T-helper 17 cell (primary cell): Measurements from ENCODE around the gene CASK. TPM values are rescaled to one million over a fixed set of nuclear protein-coding genes. Genes with fewer than 3 reads are reported as not detected.

ENCODE experiments used
- ATAC-seq: fragments of 150-1000 bp; cut with Tn5 transposase; 2 replicates; pipeline ENCODE4 v1.10.0; 2021; ENCODE audit warnings: mild to moderate bottlenecking, moderate library complexity
- DNase-seq, 3 donors: peaks; one replicate each; pipeline versions ENCODE4 v3.0.0 to v3.0.0-alpha.2; 2020 to 2021
- H3K9me3 ChIP-seq: one replicate; pipeline ENCODE4 v1.7.0; 2013; ENCODE audit warnings: low read length, mild to moderate bottlenecking; ENCODE audit not compliant: control insufficient read depth, poor library complexity, severe bottlenecking
- H3K27ac Mint-ChIP-seq: one replicate; pipeline ENCODE4 v1.8.0; 2022; ENCODE audit warnings: mild to moderate bottlenecking, moderate library complexity, mixed read lengths
- H3K27me3 Mint-ChIP-seq: one replicate; pipeline ENCODE4 v1.8.0; 2022; ENCODE audit warnings: mixed read lengths
- H3K36me3 Mint-ChIP-seq: one replicate; pipeline ENCODE4 v1.8.0; 2022; ENCODE audit warnings: low read depth, mixed read lengths
- H3K4me1 Mint-ChIP-seq: one replicate; pipeline ENCODE4 v1.8.0; 2022; ENCODE audit warnings: mild to moderate bottlenecking, mixed read lengths
- H3K4me3 Mint-ChIP-seq: one replicate; pipeline ENCODE4 v1.8.0; 2022; ENCODE audit warnings: mild to moderate bottlenecking, moderate library complexity, mixed read lengths
- total RNA-seq, 4 donors: library from RNA in 2 of 4; stranded (reverse) in 2 of 4; gene quantifications; one replicate each; pipeline ENCODE4 v1.2.3 and lab custom pipeline; 2022 to 2026

Gene CASK
- total RNA-seq, 2 donors from 2014 or later, result 99.9 to 107 TPM

- Mint-ChIP-seq H3K27ac (no peak overlapping the region), H3K4me1 (no peaks in the 10 kb centered on the region), H3K27me3 (no peaks in the 10 kb centered on the region), H3K4me3 (no peak overlapping the region), H3K36me3 (no peaks in the 10 kb centered on the region)
- no peak for ATAC-seq
- DNase-seq, result no peak
- H3K9me3 ChIP-seq, result no peaks in the 10 kb centered on the region
These were observed 421.4 kb downstream of the CASK start for GRCh38 chrX:41502004-41502403.

DNA sequence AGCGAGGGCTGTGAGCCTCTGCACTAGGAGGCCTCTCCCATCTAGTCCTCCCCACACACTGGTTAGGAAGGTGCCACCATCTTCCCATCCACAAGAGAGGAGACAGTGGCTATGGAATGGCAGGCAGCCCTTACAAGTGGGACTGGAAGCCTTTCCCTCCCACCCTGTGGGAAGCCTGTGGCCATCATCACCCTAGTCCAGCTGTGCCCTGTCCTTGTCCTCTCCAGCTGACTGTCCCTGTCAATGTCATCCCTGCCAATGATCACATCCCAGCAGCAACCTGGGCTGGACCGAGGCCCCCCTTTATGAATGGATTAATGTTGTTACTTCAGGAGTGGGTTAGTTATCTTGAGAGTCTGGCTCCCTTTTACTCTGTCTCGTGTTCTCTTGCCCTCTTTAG is 423.4 kb downstream of the CASK start:
- no peaks in the 10 kb centered on the region for H3K27me3 Mint-ChIP-seq
- H3K27ac Mint-ChIP-seq, result no peak overlapping the region
- DNase-seq (no peak), ATAC-seq (no peak)
- H3K4me1 Mint-ChIP-seq, result no peaks in the 10 kb centered on the region
- no peaks in the 10 kb centered on the region for H3K36me3 Mint-ChIP-seq
- H3K9me3 ChIP-seq, result no peaks in the 10 kb centered on the region
- no peak overlapping the region for H3K4me3 Mint-ChIP-seq

GRCh38 chrX:41499195-41499594 is 424.2 kb downstream of the CASK start:
- no peak for ATAC-seq
- H3K4me3 Mint-ChIP-seq, result no peak overlapping the region
- H3K27me3 Mint-ChIP-seq, result no peaks in the 10 kb centered on the region
- no peak for DNase-seq
- no peaks in the 10 kb centered on the region for H3K9me3 ChIP-seq
- H3K36me3 Mint-ChIP-seq, result no peaks in the 10 kb centered on the region
- H3K27ac Mint-ChIP-seq, result no peak overlapping the region
- no peaks in the 10 kb centered on the region for H3K4me1 Mint-ChIP-seq

- Mint-ChIP-seq H3K27ac (no peak overlapping the region), H3K36me3 (no peaks in the 10 kb centered on the region), H3K27me3 (no peaks in the 10 kb centered on the region), H3K4me3 (no peak overlapping the region), H3K4me1 (no peaks in the 10 kb centered on the region)
- DNase-seq, result no peak
- ATAC-seq, result no peak
- no peaks in the 10 kb centered on the region for H3K9me3 ChIP-seq
These were observed 431.9 kb downstream of the CASK start for GRCh38 chrX:41491267-41492004.

DNA sequence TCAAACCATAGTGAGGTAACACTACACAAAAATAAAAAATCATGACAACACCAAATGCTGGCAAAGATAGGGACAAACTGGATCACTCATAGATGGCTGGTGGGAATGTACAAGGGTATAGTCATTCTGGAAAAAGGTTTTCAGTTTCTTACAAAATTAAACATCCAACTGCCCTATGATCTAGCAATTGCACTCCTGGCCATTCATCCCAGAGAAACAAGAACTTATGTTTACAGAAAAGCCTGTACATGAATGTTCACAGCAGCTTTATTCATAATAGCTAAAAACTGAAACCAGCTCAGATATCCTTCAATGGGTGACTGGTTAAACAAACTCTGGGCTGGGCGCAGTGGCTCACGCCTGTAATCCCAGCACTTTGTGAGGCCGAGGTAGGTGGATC is 432.9 kb downstream of the CASK start:
- Mint-ChIP-seq H3K27ac (no peak overlapping the region), H3K36me3 (no peaks in the 10 kb centered on the region), H3K4me3 (no peak overlapping the region), H3K27me3 (no peaks in the 10 kb centered on the region), H3K4me1 (no peaks in the 10 kb centered on the region)
- no peak for ATAC-seq
- no peak for DNase-seq
- H3K9me3 ChIP-seq, result no peaks in the 10 kb centered on the region

GRCh38 chrX:41482154-41482850 is 441.1 kb downstream of the CASK start:
- H3K4me1 Mint-ChIP-seq, result no peaks in the 10 kb centered on the region
- no peaks in the 10 kb centered on the region for H3K9me3 ChIP-seq
- no peak overlapping the region for H3K27ac Mint-ChIP-seq
- H3K4me3 Mint-ChIP-seq, result no peak overlapping the region
- no peaks in the 10 kb centered on the region for H3K36me3 Mint-ChIP-seq
- DNase-seq, result no peak
- no peak for ATAC-seq
- no peaks in the 10 kb centered on the region for H3K27me3 Mint-ChIP-seq

DNA sequence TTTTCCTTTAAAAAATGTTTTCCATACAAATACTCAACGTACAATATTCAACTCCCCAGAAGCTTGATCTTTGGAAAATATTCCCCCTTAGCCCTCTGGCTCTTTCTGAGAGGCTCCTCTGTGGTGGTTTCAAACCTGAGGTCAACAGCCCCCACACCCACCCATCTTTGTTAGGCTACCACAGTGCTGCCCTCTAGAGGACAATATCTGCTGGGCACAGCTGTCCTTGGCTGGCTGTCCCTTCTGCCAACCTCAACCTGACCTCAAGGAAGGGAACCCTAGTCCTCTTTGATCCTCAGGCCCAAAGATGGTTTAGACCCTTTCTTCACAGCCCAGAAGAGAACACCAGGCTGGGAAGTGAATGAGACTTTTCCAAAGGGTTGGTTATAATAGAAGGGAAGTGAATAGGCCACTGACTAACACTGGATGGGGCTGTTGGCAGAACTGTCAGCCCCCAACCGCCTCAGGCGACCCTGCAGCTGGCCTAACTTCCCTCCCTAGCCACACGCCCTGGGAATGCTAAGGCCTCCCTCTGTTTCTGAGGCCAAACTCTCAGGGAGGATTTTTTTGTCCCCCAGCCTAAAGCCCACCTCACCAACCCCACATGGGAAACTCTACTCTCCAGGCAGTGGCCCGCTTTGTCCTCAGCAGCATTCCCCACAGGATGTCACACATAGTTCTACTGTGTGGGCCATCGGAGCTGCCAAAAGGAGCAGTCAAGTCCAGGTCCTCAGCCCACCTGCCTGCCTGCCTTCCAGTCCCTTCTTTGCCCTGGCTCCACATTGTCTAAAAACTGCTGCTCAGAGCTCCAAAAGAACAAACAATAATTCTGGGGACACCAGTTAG is 441.9 kb downstream of the CASK start:
- no peak for DNase-seq
- no peak for ATAC-seq
- H3K4me3 Mint-ChIP-seq, result no peak overlapping the region
- H3K9me3 ChIP-seq, result no peaks in the 10 kb centered on the region
- H3K27ac Mint-ChIP-seq, result no peak overlapping the region
- H3K36me3 Mint-ChIP-seq, result no peaks in the 10 kb centered on the region
- no peaks in the 10 kb centered on the region for H3K4me1 Mint-ChIP-seq
- no peaks in the 10 kb centered on the region for H3K27me3 Mint-ChIP-seq

GRCh38 chrX:41480508-41481260 is 442.7 kb downstream of the CASK start:
- DNase-seq, result no peak
- no peaks in the 10 kb centered on the region for H3K9me3 ChIP-seq
- no peaks in the 10 kb centered on the region for H3K4me1 Mint-ChIP-seq

GRCh38 chrX:41478381-41478911 is 444.9 kb downstream of the CASK start:
- Mint-ChIP-seq H3K27me3 (no peaks in the 10 kb centered on the region), H3K4me3 (no peak overlapping the region), H3K27ac (no peak overlapping the region), H3K4me1 (no peaks in the 10 kb centered on the region), H3K36me3 (no peaks in the 10 kb centered on the region)
- no peak for ATAC-seq
- H3K9me3 ChIP-seq, result no peaks in the 10 kb centered on the region
- DNase-seq, result no peak

More at GRCh38 chrX:41480508-41481260, 442.7 kb downstream of the CASK start:
- H3K36me3 Mint-ChIP-seq, result no peaks in the 10 kb centered on the region
- H3K27ac Mint-ChIP-seq, result no peak overlapping the region
- H3K27me3 Mint-ChIP-seq, result no peaks in the 10 kb centered on the region
- ATAC-seq, result no peak
- H3K4me3 Mint-ChIP-seq, result no peak overlapping the region

- H3K27me3 Mint-ChIP-seq, result no peaks in the 10 kb centered on the region
- no peak overlapping the region for H3K4me3 Mint-ChIP-seq
- H3K27ac Mint-ChIP-seq, result no peak overlapping the region
- H3K36me3 Mint-ChIP-seq, result no peaks in the 10 kb centered on the region
- no peak for DNase-seq
- H3K4me1 Mint-ChIP-seq, result no peaks in the 10 kb centered on the region
- H3K9me3 ChIP-seq, result no peaks in the 10 kb centered on the region
- ATAC-seq, result no peak
These were observed 447.6 kb downstream of the CASK start for GRCh38 chrX:41475591-41476241.

DNA sequence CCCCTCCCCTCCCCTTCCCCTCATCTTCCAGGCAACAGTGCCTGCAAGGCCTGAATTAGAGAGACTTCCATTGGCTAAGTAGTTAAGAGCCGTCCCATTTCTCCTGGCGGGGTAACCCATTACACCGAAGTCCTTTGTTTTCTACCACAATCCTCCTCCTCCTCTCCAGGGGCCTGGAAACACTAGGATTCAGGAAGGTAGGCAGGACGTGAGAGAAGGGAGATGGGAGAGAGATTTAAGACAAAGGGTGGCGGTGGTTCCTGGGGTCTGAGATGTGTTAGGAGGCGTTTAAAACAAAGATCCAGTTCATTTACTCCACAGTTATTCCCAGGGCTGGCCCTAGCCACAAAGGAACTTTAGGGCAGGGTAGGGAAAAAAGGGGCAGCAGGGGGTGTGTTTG is 448.2 kb downstream of the CASK start:
- no peak overlapping the region for H3K4me3 Mint-ChIP-seq
- H3K27me3 Mint-ChIP-seq, result no peaks in the 10 kb centered on the region
- no peak for DNase-seq
- no peaks in the 10 kb centered on the region for H3K4me1 Mint-ChIP-seq
- H3K27ac Mint-ChIP-seq, result no peak overlapping the region
- ATAC-seq, result no peak
- H3K9me3 ChIP-seq, result no peaks in the 10 kb centered on the region
- no peaks in the 10 kb centered on the region for H3K36me3 Mint-ChIP-seq

GRCh38 chrX:41474726-41475100 is 448.6 kb downstream of the CASK start:
- DNase-seq (no peak), ATAC-seq (no peak)
- Mint-ChIP-seq H3K27me3 (no peaks in the 10 kb centered on the region), H3K4me3 (no peak overlapping the region), H3K36me3 (no peaks in the 10 kb centered on the region), H3K27ac (no peak overlapping the region), H3K4me1 (no peaks in the 10 kb centered on the region)
- no peaks in the 10 kb centered on the region for H3K9me3 ChIP-seq
